DND-41 (cell line): ENCODE results near the gene PDE6A.

ENCODE experiments used
- ATAC-seq: fragments of 200-7000 bp; cut with Tn5 transposase; 3 replicates; pipeline ENCODE4 v1.9.1; 2021; ENCODE audit warnings: low read depth; ENCODE audit not compliant: insufficient read depth
- DNase-seq: peaks from one replicate; pipeline ENCODE4 v3.0.0-alpha.2; 2020
- H2AFZ ChIP-seq: 2 replicates; pipeline ENCODE4 v1.6.0; 2012; ENCODE audit warnings: low read depth, low read length
- H3K27ac ChIP-seq: 2 replicates; pipeline ENCODE4 v1.5.1; 2012; ENCODE audit warnings: low read length, inconsistent platforms
- H3K27me3 ChIP-seq: fragments of 200-600 bp; sonication (generic); 2 replicates; pipeline ENCODE4 v1.6.0; 2012; ENCODE audit warnings: low read length, mild to moderate bottlenecking, inconsistent platforms; ENCODE audit not compliant: insufficient read depth, poor library complexity
- H3K36me3 ChIP-seq: 2 replicates; pipeline ENCODE4 v1.5.1; 2012; ENCODE audit warnings: low read length, inconsistent platforms; ENCODE audit not compliant: insufficient read depth
- H3K4me1 ChIP-seq: 2 replicates; pipeline ENCODE4 v1.5.1; 2012; ENCODE audit warnings: mild to moderate bottlenecking, low read length; ENCODE audit not compliant: insufficient read depth
- H3K4me2 ChIP-seq: 2 replicates; pipeline ENCODE4 v1.6.0; 2012; ENCODE audit warnings: mild to moderate bottlenecking, moderate library complexity, low read length, inconsistent platforms; ENCODE audit not compliant: insufficient read depth
- H3K4me3 ChIP-seq, 2 experiments: fragments of 200-600 bp in 1 of 2; shearing (Covaris generic) in 1 of 2; 2 replicates each; pipeline ENCODE4 v1.5.1; 2012 to 2016; ENCODE audit warnings: inconsistent platforms in 2 of 2, low read length in 2 of 2, mild to moderate bottlenecking in 2 of 2, low read depth in 1 of 2, moderate library complexity in 1 of 2
- H3K79me2 ChIP-seq: 2 replicates; pipeline ENCODE4 v1.6.0; 2012; ENCODE audit warnings: low read length, inconsistent platforms; ENCODE audit not compliant: insufficient read depth
- H3K9ac ChIP-seq: 2 replicates; pipeline ENCODE4 v1.6.0; 2012; ENCODE audit warnings: low read depth, mild to moderate bottlenecking, inconsistent platforms, low read length, moderate library complexity
- H3K9me3 ChIP-seq: 2 replicates; pipeline ENCODE4 v1.5.1; 2012; ENCODE audit warnings: low read length, moderate library complexity, mild to moderate bottlenecking, inconsistent platforms; ENCODE audit not compliant: insufficient read depth, severe bottlenecking
- H4K20me1 ChIP-seq: 2 replicates; pipeline ENCODE4 v1.6.0; 2012; ENCODE audit warnings: low read length; ENCODE audit not compliant: insufficient read depth
- EZH2 ChIP-seq: IDR thresholded peaks from 3 replicates; pipeline ENCODE4 v1.6.1; 2012; ENCODE audit warnings: borderline replicate concordance, low read depth, mild to moderate bottlenecking, moderate library complexity, low read length, inconsistent platforms; ENCODE audit not compliant: severe bottlenecking
- TF ChIP-seq, protein P1 (sequence below): IDR thresholded peaks from 2 replicates; pipeline ENCODE4 v1.5.1; 2012; ENCODE audit warnings: borderline replicate concordance, low read length, moderate library complexity, mild to moderate bottlenecking; ENCODE audit not compliant: poor library complexity, severe bottlenecking; ENCODE audit errors: extremely low read depth

The PDE6A gene

DNA sequence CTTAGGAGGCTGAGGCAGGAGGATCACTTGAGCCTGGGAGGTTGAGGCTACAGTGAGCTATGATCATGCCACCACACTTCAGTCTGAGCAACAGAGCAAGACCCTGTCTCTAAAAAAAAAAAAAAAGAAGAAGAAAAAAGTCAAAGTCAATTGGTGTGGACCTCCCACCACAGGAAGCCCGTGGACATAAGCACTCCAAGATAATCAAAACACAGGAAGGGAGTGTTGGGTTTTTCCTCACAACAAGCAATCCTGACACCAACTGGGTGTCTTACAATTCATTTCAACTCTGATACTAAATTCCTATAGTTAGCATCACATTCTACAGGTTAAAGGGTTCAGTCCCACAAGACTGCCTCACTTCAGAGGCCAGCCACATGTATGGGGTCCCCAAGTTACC is 70.7 kb downstream of the PDE6A start:
- no peak overlapping the region for H3K4me3 ChIP-seq
- DNase-seq (no peak), ATAC-seq (no peak)
- 0 out of 2 replicates have a peak, but pooled peaks cover 2% of the 10 kb centered on the region for H4K20me1 ChIP-seq
- H3K79me2 ChIP-seq: no peaks in the 10 kb centered on the region
- no peak overlapping the region for H2AFZ ChIP-seq
- H3K4me2 ChIP-seq: no peak overlapping the region
- H3K36me3 ChIP-seq: no peaks in the 10 kb centered on the region
- H3K9ac ChIP-seq: no peak overlapping the region
- no peaks in the 10 kb centered on the region for H3K9me3 ChIP-seq
- peaks cover 10% of the 10 kb centered on the region for H3K27me3 ChIP-seq
- no peak overlapping the region for H3K27ac ChIP-seq
- TF ChIP-seq, protein P1, sequence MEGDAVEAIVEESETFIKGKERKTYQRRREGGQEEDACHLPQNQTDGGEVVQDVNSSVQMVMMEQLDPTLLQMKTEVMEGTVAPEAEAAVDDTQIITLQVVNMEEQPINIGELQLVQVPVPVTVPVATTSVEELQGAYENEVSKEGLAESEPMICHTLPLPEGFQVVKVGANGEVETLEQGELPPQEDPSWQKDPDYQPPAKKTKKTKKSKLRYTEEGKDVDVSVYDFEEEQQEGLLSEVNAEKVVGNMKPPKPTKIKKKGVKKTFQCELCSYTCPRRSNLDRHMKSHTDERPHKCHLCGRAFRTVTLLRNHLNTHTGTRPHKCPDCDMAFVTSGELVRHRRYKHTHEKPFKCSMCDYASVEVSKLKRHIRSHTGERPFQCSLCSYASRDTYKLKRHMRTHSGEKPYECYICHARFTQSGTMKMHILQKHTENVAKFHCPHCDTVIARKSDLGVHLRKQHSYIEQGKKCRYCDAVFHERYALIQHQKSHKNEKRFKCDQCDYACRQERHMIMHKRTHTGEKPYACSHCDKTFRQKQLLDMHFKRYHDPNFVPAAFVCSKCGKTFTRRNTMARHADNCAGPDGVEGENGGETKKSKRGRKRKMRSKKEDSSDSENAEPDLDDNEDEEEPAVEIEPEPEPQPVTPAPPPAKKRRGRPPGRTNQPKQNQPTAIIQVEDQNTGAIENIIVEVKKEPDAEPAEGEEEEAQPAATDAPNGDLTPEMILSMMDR: no peak
- no peak for TF ChIP-seq EZH2
- H3K4me1 ChIP-seq: no peaks in the 10 kb centered on the region

DNA sequence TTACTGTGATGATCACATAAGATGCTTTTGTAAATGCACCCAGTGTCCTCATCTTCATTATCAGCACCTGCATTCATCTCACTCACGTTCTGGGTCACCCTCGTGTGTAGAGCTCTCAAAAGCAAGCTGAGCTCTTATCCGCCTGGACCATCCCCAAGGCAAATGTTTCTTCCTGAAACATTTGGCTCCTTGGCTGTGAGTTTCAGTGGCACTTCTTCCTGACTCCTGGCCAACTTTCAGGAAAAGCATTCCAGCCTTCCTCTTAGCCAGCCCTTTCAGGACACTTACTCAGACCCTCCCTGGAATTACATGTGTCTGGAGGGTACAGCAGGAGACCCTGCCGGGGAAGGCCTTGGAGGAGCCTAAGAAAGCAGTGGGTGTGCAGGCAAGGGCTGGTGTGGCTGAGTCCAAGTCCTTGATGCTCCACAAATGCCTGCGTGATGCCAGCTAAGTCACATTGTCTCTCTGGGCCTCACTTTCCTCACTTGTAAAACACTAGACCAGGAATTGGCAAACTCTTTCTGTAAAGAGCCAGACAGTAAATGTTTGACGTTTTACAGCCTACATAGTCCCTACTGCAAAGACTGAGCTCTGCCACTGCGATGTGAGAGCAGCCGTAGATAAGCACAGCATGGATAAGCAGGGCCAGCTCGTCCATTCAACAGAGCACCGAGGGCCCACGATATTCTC is 72.1 kb downstream of the PDE6A start:
- ATAC-seq (no peak), DNase-seq (no peak)
- H3K4me1 ChIP-seq: no peaks in the 10 kb centered on the region
- H3K79me2 ChIP-seq: no peaks in the 10 kb centered on the region
- H4K20me1 ChIP-seq: 0 out of 2 replicates have a peak, but pooled peaks cover 2% of the 10 kb centered on the region
- no peaks in the 10 kb centered on the region for H3K36me3 ChIP-seq
- no peak overlapping the region for H3K9ac ChIP-seq
- TF ChIP-seq, protein P1: no peak
- no peak for TF ChIP-seq EZH2
- no peak overlapping the region for H3K4me2 ChIP-seq
- H3K27me3 ChIP-seq: peaks cover 6% of the 10 kb centered on the region
- no peak overlapping the region for H3K4me3 ChIP-seq
- no peak overlapping the region for H2AFZ ChIP-seq
- H3K27ac ChIP-seq: no peak overlapping the region
- no peaks in the 10 kb centered on the region for H3K9me3 ChIP-seq

DNA sequence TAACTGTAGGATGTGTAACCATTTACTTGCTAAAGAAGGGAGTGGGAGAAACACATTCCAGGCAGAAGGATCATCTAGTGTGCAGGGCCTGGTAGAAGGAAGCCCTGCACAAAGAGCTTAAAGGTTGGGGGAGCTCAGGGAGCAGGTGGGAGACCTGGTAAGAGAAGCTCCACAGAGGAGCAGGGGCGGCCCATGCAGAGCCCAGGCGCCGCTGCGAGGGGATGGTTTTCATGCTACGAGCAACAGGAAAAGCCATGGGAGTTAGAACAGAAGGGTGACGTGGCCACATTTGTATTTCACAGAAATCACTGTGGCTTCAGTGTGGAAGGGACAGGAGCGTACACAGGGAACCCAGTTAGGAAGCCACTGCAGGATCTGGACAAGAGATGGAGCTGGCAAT is 73.1 kb downstream of the PDE6A start:
- H3K9me3 ChIP-seq: no peaks in the 10 kb centered on the region
- peaks cover 6% of the 10 kb centered on the region for H3K27me3 ChIP-seq
- H3K79me2 ChIP-seq: no peaks in the 10 kb centered on the region
- H3K4me1 ChIP-seq: no peaks in the 10 kb centered on the region
- 0 out of 2 replicates have a peak, but pooled peaks cover 2% of the 10 kb centered on the region for H4K20me1 ChIP-seq
- no peak overlapping the region for H2AFZ ChIP-seq
- H3K36me3 ChIP-seq: no peaks in the 10 kb centered on the region
- DNase-seq: no peak
- no peak for TF ChIP-seq EZH2
- TF ChIP-seq, protein P1: no peak
- ATAC-seq: no peak
- no peak overlapping the region for H3K4me2 ChIP-seq
- H3K27ac ChIP-seq: no peak overlapping the region
- no peak overlapping the region for H3K4me3 ChIP-seq
- no peak overlapping the region for H3K9ac ChIP-seq

DNA sequence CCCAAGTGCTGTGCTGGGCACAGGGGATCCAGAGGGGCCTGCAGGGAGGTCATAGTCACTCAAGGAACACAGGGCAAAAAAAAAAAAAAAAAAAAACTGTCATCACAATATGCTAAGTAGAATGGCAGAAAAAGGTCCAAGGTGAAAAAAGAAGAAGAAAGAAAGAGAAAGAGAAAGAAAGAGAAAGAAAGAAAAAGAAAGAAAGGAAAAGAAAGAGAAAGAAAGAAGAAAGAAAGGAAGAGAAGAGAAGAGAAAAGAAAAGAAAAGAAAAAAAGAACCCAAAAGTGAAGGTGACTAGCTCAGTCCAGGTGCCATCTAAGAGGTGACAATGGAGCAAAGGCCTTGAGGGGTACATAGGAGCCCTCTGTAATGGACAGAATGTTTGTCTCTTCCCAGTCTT is 73.9 kb downstream of the PDE6A start:
- Histone ChIP-seq H3K9me3 (no peaks in the 10 kb centered on the region), H3K4me2 (no peak overlapping the region), H3K79me2 (no peaks in the 10 kb centered on the region), H3K4me1 (no peaks in the 10 kb centered on the region), H3K27me3 (peaks cover 6% of the 10 kb centered on the region), H3K9ac (no peak overlapping the region), H3K4me3 (no peak overlapping the region), H3K27ac (no peak overlapping the region), H3K36me3 (no peaks in the 10 kb centered on the region), H2AFZ (no peak overlapping the region), H4K20me1 (0 out of 2 replicates have a peak, but pooled peaks cover 2% of the 10 kb centered on the region)
- ATAC-seq (no peak), DNase-seq (no peak)
- no peak for TF ChIP-seq EZH2
- TF ChIP-seq, protein P1: no peak
